ENCODE data around the gene NPTN.

DNA sequence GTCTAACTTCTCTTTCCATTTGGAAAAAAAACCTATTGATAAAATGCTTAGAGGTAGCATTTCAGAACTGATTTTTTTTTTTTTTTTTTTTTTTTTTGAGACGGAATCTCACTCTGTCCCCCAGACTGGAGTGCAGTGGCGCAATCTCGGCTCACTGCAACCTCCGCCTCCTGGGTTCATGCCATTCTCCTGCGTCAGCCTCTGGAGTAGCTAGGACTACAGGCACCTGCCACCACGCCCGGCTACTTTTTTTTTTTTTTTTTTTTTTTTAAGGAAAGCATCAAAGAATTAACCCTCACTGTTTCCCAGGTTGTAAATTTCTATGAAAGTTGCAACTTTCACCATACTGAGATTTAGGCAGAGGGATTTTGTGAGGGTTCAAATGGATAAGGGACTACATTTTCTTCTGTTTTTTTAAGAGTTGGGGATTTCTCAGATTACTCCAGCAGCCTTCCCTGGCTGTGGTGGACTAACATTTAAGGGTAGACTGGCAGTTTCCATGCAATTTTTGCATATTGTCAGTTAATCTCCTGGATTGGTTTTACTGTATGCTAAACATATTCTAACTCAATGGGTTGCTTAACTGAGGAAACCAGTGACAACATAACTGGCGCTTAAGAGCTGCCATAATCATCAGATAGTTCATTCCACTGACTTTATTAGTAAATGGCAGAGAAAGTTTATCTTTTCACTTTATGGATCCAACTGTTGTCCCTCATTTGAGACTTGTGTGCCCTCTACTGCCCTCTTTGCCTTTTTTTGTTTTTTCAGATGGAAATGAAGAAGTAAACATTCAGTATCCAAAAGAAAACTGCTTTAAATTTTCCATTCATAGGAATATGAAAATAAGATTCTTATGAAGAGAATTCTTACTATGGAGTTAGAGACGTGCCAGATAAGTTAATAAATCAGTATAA, 93.7 kb downstream of the NPTN start:
- TF ChIP-seq CTCF (conservative IDR thresholded peaks at IDR 0.05; ENCODE audit: low read depth in 2 of 2): peak; percentile 29 to 48; a peak in 3 of 4 replicates
- TF ChIP-seq, protein P1, sequence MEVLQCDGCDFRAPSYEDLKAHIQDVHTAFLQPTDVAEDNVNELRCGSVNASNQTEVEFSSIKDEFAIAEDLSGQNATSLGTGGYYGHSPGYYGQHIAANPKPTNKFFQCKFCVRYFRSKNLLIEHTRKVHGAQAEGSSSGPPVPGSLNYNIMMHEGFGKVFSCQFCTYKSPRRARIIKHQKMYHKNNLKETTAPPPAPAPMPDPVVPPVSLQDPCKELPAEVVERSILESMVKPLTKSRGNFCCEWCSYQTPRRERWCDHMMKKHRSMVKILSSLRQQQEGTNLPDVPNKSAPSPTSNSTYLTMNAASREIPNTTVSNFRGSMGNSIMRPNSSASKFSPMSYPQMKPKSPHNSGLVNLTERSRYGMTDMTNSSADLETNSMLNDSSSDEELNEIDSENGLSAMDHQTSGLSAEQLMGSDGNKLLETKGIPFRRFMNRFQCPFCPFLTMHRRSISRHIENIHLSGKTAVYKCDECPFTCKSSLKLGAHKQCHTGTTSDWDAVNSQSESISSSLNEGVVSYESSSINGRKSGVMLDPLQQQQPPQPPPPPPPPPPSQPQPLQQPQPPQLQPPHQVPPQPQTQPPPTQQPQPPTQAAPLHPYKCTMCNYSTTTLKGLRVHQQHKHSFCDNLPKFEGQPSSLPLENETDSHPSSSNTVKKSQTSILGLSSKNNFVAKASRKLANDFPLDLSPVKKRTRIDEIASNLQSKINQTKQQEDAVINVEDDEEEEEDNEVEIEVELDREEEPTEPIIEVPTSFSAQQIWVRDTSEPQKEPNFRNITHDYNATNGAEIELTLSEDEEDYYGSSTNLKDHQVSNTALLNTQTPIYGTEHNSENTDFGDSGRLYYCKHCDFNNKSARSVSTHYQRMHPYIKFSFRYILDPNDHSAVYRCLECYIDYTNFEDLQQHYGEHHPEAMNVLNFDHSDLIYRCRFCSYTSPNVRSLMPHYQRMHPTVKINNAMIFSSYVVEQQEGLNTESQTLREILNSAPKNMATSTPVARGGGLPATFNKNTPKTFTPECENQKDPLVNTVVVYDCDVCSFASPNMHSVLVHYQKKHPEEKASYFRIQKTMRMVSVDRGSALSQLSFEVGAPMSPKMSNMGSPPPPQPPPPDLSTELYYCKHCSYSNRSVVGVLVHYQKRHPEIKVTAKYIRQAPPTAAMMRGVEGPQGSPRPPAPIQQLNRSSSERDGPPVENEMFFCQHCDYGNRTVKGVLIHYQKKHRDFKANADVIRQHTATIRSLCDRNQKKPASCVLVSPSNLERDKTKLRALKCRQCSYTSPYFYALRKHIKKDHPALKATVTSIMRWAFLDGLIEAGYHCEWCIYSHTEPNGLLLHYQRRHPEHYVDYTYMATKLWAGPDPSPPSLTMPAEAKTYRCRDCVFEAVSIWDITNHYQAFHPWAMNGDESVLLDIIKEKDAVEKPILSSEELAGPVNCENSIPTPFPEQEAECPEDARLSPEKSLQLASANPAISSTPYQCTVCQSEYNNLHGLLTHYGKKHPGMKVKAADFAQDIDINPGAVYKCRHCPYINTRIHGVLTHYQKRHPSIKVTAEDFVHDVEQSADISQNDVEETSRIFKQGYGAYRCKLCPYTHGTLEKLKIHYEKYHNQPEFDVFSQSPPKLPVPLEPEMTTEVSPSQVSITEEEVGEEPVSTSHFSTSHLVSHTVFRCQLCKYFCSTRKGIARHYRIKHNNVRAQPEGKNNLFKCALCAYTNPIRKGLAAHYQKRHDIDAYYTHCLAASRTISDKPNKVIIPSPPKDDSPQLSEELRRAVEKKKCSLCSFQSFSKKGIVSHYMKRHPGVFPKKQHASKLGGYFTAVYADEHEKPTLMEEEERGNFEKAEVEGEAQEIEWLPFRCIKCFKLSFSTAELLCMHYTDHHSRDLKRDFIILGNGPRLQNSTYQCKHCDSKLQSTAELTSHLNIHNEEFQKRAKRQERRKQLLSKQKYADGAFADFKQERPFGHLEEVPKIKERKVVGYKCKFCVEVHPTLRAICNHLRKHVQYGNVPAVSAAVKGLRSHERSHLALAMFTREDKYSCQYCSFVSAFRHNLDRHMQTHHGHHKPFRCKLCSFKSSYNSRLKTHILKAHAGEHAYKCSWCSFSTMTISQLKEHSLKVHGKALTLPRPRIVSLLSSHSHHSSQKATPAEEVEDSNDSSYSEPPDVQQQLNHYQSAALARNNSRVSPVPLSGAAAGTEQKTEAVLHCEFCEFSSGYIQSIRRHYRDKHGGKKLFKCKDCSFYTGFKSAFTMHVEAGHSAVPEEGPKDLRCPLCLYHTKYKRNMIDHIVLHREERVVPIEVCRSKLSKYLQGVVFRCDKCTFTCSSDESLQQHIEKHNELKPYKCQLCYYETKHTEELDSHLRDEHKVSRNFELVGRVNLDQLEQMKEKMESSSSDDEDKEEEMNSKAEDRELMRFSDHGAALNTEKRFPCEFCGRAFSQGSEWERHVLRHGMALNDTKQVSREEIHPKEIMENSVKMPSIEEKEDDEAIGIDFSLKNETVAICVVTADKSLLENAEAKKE (CRISPR knock-in tag; IDR thresholded peaks at IDR 0.05): no peak
- TF ChIP-seq EZH2phosphoT487 (IDR thresholded peaks at IDR 0.05; ENCODE audit: unreplicated experiment): no peak
- TF ChIP-seq REST (IDR thresholded peaks at IDR 0.05; ENCODE audit: unreplicated experiment): no peak
- TF ChIP-seq EZH2 (IDR thresholded peaks at IDR 0.05; ENCODE audit: low read depth, unreplicated experiment): no peak
- no peak for TF ChIP-seq JUNB (IDR thresholded peaks at IDR 0.05; ENCODE audit: unreplicated experiment)
- TF ChIP-seq POLR2AphosphoS5 (IDR thresholded peaks at IDR 0.05; ENCODE audit: low read depth): no peak
- no peak for TF ChIP-seq ZNF114 (CRISPR knock-in tag; IDR thresholded peaks at IDR 0.05)
- TF ChIP-seq NANOG (IDR thresholded peaks at IDR 0.05; ENCODE audit: borderline replicate concordance): no peak
- no peak for TF ChIP-seq CREB1 (CRISPR knock-in tag; IDR thresholded peaks at IDR 0.05; ENCODE audit: low read depth)
- no peak for TF ChIP-seq STAT1 (IDR thresholded peaks at IDR 0.05; ENCODE audit: unreplicated experiment)

Measured in GM23338 (cell line).